ENCODE measurements around the gene AGBL1.
"Not testable (repeated sequence)": the region's sequence is repeated elsewhere in the genome, so short reads cannot be mapped to it uniquely, and the experiment has no call there.

AGBL1 gene

DNA sequence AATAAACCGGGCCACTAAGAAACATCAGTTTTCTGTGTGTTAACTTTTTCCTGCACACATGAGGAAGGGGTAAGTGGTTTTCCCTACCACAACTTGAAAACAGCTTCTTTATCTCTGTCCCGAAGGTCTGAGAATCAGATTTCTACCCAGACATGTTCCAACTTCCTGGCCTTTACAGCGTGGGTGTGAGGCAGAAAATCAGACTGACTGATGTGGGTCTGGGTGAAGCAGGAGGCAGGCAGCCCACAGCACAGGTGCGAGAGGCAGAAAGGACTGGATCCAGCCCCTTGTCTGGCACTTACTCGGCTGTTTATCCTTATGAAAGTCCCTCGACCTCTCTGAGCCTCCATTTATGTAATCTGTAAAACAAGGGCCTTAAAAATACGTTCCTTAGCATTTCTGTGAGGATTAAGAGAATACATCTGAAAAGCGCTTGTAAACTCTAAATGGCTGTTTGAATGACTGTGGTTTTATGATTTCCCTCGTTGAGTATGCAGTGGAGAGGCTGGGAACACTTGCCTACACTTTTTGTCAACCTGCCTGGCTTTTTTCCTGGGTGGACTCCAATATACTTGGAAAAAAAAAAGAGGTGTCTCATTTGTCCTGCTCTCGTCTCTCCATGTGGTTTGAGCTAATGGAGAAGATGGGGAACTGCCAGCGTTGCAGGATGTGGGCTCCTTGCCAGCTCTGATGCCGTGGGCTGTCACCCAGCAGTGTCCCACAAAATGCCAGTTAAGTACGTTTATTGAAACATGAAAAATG is 3.1 kb downstream of the AGBL1 start:
- no peak for DNase-seq (ENCODE audit: low spot score)

DNA sequence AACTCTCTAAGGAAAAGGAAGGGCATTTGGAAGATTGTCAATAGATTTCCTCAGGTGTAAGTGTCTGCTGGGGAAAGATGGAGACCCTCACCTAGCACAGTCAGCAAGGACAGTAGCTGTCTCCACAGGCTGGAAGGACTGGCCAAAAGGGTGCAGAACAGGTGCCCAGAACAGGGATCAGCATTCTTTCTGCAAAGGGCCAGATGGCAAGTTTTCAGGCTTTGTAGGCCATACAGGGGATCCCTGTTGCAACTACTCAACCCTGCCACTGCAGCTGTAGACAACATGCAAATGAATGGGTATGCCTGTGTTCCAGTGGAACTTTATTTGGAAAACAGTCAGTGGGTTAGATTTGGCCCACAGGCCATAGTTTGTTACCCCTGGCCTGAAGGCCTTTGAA is 8.1 kb downstream of the AGBL1 start:
- DNase-seq (ENCODE audit: low spot score), result no peak

DNA sequence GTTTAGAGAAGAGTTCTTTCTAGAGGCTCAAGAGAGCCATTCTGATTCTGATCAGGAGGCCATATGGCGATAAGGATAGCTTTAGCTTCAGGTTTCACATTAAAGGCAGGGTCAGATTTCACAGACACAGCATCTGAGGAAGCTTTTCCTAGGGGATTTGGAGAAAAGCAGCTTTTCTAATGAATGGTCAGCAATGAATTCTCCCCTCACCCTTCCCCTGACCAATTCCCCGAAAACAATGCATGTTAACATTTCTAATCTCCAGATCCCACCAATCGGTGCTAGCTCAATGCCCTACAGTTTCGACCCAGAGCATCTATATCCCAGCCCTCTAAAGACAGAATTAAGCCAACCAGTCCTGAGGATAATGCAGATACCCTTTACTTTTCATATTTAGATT is 9.8 kb downstream of the AGBL1 start:
- DNase-seq (ENCODE audit: low spot score), result no peak

DNA sequence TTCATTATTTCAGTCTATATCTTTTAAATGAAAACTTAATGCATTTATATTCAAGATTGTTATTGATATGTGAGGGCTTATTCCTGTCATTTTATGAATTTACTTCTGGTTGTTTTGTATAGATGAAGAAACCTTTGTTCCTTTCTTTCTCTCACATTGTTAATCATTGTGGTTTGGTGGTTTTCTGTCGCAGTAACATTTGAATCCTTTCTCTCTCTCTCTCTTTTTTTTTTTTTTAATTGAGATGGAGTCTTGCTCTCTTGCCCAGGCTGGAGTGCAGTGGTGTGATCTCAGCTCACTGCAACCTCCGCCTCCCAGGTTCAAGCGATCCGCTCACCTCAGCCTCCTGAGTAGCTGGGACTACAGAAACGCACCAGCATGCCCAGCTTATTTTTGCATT is 22.1 kb downstream of the AGBL1 start:
- no peak for DNase-seq (ENCODE audit: low spot score)

DNA sequence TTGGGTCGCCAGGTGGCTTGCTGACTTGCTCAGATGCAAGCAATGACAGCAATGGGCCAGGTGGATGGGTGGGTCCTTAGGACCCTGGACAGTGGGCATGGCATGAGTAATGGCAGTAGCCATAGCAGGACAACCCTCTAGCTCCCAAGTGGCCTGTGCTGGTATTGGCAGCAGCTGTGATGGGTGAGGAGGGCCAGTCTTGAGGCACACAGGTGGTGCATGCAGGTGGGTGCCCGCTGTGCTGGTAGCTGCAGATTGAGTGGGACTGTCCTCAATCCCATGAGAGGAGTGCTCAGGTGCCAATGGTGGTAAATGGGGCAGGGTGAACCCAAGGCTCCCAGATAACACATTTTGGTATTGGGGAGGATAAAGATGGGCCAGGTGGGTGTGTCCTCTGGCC is 24.2 kb downstream of the AGBL1 start:
- no peak for DNase-seq (ENCODE audit: low spot score)

DNA sequence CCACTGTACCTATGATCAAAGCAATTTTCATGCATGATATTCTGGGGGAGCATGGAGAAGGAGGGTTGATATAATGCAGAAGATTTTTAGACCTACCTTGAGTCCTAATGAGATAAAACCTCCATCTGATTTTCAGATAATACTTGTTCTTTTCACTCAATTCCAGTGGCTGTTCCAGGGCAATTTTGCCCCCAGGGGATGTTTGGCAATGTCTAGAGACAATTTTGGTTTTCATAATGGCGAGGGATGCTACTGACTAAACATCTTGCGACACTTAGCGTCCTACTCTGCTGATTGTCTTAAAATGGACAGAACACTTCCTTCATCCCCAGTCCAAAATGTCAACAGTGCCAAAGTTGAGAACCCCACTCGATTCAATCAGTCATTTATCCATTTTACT is 26.6 kb downstream of the AGBL1 start:
- no peak for DNase-seq (ENCODE audit: low spot score)

DNA sequence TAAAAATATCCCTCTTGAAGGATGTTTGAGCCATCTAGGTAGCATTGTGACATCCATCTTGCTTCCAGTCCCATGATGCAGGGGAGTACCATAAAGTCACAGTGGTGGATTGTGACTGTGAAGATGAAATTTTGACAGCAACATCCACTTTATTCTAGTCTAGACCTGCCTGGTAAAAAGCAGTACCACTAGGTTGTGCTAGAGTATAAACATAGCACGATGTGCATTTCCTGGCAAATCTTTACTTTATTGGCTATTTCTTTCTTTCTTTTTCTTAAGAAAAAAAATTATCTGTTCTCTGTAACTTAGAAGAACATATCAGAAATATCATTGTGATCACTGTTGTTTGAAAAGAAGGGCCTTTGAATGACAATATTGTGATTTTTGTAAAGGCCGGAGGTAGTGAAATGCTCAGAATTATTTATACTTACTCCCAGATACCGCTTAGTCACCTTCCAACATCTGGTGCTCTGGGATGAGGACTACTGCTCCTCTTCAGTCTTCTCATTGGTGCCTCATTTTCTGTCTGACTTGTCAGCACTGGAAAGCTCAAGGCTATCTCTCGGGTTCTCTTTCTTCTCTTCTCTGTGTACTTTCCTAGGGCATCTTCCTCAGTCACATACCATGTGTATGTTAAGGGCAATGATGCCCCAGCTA is 35.6 kb downstream of the AGBL1 start:
- DNase-seq (ENCODE audit: low spot score), result no peak

DNA sequence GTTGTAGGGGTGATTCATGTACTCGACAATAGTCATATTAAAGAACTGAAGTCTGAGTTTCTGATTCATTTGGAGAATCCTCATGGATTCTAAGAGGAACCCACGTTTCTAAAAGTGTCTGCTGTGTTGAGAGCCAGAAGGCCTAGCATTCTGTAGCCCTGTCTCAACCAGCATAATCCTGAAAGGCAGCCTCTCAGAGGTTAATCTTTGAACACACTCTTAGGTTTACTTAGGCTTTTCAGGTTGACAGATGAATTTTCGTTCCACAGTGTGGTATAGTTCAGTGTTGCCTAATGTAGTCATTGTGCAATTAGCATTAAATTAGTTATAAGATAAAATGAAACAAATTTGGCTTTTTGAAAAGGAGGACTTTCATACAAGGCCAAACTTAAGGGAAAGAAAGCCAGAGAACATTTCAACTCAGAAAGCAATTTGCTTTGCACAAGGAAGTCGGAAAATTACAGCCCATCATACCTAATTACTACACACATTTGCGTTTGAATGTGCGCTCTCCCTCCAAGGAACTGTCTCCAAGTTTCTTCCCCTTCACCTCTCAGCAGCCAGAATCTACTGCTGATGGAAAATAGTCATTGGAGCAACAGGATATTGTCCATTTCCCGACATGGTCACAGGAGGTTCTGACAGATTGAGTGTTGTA is 42.0 kb downstream of the AGBL1 start:
- no peak for DNase-seq (ENCODE audit: low spot score)

DNA sequence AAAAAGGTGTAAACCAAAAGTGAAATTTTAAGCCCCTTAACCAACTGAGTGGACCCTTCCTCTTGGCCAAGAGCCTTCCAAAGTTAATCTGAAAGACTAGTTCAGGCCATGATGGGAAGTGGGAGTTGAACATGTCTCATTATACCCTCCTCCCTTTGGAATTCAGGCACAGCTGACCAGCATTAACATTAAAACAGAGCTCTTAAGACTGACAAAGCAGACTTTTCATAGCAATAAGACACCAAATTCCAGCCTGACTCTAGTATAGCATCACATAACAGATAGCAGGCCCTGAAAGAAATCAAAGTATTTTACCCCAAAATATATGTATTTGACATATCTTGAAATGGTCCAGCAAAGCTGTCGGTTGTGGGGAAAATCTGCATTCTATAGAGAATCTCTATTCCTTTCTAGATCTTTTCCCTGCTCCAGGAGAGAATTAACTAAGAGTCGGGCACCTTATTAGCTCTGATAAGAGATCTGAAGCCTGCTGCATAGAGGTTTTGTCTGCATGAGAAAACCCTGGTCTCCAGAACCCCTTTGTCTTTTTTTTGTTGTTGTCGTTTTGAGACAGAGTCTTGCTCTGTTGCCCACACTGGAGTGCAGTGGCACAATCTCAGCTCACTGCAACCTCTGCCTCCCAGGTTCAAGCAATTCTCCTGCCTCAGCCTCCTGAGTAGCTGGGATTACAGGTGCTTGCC is 43.2 kb downstream of the AGBL1 start:
- DNase-seq (ENCODE audit: low spot score), result not testable (repeated sequence)

DNA sequence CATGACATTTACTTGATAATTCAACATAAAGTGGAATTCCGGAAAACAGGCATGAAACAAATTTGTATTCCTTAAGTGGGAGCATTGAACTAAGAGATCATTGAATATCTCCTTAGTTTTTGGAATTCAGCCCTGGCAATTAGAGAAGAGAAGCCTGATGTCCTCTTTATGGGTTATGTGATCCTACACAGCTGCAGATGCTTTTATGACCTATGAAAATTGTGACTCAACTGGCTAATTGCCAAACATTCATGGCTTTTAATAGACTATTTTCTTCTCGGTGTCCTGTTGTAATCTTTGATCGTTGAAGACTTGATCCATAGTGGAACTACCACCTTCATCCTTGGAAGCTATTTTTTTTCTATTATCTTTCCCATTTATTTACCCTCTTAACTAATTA is 46.1 kb downstream of the AGBL1 start:
- no peak for DNase-seq (ENCODE audit: low spot score)

DNA sequence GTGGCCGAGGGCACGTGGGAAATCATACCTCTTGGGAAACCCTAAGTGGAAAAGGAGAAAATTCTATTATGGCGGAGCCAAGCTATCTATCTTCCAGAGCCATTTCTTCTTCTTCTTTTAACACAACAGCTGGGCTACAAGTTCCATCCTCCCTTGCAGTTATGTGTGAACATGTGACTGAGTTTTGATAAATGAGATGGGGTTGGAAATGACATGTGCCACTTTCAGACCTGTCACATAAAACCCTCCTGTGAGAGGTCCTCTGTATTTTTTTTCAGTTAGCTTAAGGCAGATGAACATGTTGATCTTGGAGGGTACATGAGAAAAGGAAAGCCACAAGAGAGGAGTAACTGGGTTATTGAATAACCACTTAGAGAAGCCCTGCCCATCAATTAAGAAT is 47.9 kb downstream of the AGBL1 start:
- DNase-seq (ENCODE audit: low spot score), result no peak

DNA sequence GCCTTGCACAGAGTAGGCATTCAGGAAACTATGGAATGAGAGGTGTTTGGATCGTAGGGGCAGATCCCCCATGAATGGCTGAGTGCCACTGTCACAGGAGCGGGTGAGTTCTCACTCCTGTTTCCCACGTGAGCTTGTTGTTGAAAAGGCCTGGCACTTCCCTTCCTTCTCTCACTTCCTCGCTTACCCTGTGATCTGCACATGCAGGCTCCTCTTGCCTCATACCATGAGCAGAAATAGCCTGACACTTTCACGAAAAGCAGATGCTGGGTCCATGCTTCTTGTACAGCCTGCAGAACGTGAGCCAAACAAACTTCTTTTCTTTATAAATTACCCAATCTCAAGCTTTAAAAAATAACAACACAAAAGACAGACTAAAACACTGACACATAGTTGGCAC is 55.4 kb downstream of the AGBL1 start:
- no peak for DNase-seq (ENCODE audit: low spot score)

DNA sequence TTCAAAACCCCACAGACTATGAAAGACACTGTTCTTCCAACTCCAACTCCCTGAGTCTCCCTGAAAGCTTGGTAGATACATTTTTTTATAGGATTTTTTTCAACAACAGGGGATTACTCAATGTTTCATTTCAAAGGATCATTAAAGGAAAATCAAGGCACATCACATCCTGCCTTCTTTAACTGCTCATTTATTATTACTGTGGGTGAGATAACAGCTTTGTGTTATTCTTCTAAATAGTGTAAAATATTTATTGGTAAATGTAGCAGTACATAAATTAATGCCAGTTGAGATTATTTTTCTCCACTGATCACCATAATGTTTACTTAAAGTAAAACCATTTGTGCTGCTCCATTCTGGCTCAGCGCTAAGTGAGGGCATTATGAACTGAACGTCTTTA is 57.2 kb downstream of the AGBL1 start:
- no peak for DNase-seq (ENCODE audit: low spot score)

DNA sequence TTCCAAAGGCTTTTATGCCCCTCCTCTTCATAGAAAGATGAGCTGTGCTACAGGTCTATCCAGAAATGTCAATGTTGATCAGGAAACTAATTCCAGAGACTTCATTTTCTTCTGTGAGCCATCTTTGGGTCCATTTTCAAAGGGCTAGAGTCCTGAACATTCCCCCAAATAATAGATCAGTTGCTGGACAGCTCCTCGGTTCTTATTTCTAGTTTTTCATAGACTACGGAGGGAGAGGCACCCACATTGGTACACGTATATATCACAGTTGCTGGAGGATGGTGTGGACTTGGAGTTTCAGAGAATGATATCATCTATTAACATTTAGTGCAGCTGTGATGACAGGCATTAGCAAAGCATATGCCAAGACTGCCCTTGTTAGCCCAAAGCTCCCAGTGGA is 59.1 kb downstream of the AGBL1 start:
- no peak for DNase-seq (ENCODE audit: low spot score)

DNA sequence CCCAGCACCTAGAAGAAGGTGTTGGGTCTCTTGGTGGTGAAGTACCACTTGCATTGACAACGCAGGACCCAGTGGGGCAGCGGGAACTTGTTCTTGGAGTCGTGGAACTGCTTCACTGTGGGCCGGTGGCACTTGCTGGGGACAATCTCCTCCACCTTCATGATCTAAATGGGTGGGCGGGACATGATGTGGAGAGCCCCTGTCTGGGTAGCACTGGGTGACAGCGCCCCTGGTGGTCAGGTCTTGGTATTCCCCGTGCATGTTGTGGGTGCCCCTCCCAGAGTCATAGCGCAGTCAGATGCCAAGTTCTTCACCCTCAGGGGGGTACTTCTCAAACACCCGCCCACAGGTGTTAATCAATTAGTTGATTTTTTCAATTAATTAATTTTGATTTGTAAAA is 60.2 kb downstream of the AGBL1 start:
- DNase-seq (ENCODE audit: low spot score), result no peak

DNA sequence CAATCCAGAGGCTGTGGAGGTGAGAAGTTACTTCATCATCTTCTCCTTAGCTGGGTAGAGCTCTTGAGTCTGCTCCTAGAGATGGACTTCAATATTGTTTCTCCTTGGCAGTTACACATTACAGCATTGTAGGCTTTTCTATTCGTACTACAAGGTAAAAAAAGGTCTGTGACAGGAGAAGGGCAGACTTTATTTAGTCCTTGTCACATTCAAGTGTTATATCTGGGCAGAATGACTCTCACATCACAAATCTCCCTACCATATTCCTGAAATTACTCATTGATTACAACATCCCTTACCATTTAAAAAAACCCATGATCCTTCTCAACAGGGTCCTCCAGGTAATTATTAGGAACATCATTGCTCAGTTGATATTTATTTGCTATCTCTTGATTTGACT is 75.0 kb downstream of the AGBL1 start:
- no peak for DNase-seq (ENCODE audit: low spot score)

DNA sequence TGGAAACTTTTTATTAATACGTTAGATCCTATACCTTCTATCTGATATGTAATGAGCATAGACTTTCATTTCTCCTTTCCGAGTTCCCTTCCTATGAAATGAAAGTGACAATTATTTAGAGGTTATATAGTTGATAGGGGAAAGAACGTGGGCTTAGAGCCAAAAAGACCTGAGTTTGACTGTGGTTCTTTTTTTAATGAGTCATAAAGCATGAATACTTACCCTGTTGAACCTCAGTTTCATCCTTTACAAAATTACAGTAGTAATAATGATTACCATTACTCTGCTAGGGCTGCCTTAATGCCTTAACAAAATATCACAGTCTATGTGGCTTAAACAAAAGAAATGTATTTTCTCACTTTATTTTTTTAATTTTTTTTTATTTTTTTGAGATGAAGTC is 75.9 kb downstream of the AGBL1 start:
- DNase-seq (ENCODE audit: low spot score), result no peak

DNA sequence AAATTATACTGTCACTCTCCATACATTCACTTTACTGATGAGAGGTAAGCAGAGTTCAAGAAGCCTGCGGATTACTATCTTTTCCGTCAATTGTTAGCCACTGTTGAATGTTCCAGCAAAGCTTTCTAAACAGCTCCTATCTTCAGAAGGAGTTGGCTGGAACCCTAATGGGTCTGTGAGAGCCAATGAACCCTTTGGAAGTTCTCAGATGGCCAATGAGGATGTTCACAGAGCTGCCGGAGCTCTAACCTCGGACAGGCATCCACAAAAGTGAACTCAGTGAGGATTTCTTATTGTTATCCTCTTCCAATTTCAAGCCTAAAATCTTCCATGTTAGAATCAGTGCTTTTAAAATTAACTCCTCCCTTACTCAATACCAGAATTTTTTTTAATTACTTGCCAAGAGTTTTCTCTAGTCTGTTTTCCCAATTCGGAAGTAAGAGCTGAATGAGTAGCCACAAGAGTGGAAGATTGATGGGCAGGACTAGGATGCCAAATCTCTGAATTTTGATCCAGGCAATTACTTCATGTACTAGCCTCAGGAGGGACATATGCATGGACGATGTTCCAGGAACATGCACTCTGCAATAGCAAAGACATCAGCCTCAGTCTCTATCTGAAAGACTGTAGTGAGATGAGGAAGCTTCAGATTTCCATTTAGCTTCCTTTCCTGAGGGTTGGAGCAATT is 78.1 kb downstream of the AGBL1 start:
- DNase-seq (ENCODE audit: low spot score), result no peak

DNA sequence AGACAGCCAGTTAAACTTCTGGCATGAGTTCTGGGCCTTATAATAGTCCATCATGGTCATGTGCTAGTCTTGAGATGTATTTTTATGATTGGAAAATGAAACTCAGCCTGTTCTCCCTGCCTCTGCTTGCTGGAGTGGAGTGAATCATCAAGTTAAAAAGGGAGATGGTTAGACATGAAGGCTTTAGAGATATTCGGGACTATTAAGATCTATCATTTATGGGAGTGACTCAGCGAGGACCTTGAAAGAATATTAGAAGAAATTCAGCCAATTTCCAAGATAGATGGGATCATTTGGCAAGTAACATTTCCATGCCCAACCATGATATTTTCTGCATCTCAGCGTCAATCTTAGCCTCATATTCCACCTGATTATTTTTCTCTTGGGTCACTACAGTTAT is 79.8 kb downstream of the AGBL1 start:
- no peak for DNase-seq (ENCODE audit: low spot score)

DNA sequence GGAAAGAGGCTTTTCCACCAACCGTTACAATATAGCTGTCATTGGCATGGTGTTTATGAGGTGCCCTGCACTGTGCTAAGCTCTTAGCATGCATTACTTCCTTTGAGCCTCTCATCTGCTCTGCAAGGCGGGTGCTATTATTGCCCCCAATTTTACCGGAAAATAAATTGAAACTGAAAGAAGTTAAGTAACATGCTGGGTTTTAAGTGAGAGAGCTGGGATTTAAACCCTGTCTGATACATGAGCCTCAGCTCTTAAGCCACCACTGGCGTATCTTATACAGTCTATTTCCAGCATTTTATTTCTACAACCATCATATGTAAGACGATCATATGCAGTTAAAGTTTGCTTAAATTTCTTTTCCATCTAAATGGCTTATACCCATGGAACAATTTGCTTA is 81.6 kb downstream of the AGBL1 start:
- DNase-seq (ENCODE audit: low spot score), result no peak

DNA sequence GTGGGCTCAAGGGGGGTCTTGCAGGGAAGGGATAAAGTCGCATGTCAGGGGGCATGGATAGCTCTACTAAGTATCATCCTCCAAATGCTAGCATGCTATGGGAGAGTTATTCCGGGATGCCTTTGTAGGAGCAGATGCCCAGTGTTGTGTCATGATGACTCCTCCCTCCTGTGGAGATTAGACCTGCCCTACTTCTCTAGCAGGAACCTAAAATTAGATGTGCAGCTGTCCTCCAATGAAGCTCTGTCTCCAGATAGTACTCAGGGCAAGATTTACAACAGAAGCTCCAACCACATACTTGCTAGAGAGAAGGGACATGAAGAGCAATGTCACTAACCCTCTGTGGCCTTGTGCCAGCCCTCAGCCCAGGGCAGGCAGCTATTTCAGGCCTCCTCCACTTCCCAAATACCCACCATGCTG is 82.5 kb downstream of the AGBL1 start:
- no peak for DNase-seq (ENCODE audit: low spot score)

DNA sequence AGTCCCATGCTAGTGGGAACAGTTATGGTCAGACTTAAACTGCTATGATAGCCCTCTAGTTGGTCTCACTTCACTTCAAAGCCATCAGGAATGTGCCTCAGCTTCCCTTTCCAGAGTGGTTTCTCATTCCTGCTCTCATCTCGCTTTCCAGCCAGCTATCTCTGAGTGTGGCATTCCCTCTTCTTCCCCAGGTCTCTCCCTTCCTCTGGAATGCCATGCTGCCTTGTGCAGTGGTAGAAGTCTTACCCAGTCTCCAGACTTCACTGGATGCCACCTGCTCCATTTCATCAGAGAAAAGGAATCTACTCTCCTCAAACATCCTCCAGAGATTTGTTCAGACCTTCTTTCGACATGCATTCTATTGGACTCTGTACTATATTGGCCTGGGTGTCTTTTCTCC is 83.0 kb downstream of the AGBL1 start:
- DNase-seq (ENCODE audit: low spot score), result no peak
